SIG-M5 (cell line): ENCODE results near the gene LRCH2.

Experiments used
- DNase-seq: peaks from one replicate; lab custom pipeline; 2025; lab: John Stamatoyannopoulos, UW

LRCH2 gene

GRCh38 chrX:115204040-115204439, 29.9 kb downstream of the LRCH2 start:
- no peak for DNase-seq

GRCh38 chrX:115192244-115192700, 41.6 kb downstream of the LRCH2 start:
- no peak for DNase-seq

- DNase-seq = no peak
Observed at GRCh38 chrX:115191490-115192243, 42.2 kb downstream of the LRCH2 start.

- DNase-seq = no peak
Observed at GRCh38 chrX:115190636-115191489, 43.0 kb downstream of the LRCH2 start.

DNA sequence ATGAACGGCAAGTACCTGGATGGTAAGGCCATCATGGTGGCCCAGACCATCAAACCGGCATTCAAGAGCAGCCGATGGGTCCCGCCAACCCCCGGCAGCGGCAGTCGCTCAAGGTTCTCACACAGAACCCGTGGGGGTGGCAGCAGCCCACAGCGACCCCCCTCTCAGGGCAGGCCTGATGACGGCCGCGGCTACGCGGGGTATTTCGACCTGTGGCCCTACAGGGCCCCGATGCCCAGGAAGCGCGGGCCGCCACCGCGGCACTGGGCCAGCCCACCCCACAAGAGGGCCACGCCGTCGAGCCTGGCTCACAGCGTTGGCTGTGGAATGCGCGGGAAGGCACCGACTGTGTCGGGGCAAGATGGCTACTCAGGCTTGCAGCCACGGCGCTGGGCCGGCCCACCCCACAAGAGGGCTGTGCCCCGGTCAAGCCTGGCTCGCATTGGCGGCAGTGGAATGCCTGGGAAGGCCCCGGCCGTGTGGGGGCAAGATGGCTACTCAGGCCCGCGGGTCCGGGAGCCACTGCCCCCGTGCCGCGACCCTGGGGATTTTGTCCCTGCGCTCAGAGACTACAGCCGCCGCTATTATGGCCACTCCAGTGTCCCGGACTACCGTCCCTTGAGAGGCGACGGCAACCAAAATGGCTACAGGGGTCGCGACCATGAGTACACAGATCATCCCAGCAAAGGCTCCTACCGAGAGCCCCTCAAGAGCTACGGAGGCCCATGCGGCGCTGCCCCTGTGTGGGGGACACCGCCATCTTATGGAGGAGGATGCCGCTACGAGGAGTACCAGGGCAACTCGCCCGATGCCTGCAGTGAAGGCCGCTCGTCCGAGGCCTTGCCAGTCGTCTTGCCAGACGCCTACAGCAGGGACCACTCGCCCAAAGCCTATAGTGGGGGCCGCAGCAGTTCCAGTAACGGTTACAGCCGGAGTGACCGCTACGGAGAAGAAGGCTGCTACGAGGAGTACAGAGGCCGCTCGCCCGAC, 44.0 kb downstream of the LRCH2 start:
- no peak for DNase-seq

GRCh38 chrX:115189110-115189509, 44.8 kb downstream of the LRCH2 start, which contains the start of gene RBMXL3:
RBMXL3 (plus strand) TSS chrX:115189410; CDS start chrX:115189442, 32 bp downstream.
- no peak for DNase-seq

DNA sequence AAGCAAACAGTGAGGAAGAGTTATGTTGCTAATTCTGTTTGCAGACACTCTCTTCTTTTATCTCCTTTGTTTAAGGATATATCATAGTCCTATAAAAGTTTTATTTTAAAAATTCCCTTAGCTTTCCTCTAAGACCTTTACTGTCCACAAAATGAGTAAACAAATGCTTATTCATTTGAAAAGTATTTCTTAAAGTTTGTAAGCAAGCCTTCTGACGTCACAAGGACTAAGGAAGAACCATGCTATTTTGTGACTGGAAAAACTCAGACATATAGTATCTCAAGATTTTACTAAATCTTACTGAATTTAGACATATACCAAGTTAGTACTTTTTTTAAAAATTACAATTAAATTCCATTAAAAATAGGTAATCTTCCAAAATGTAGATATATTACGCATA, 49.9 kb downstream of the LRCH2 start:
- no peak for DNase-seq

- DNase-seq = no peak
Observed at GRCh38 chrX:115178473-115178872, 55.4 kb downstream of the LRCH2 start.

DNA sequence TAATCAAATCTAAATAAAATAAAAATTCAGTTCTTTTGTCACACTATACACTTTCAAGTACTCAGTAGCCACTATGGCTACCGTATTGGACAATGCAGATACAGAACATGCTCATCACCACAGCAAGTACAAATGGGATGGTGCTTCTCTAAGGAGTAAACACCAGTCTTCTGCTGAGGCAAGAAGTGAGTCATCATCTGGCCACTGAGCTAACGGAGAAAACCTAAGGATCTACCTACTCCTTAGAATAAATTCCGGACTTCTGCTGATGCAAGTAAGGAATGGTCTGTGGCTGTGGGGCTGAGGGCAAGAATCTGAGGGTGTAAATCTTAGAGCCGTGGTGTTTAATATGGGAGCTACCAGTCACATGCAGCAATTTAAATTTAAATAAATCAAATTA, 56.0 kb downstream of the LRCH2 start:
- no peak for DNase-seq

DNA sequence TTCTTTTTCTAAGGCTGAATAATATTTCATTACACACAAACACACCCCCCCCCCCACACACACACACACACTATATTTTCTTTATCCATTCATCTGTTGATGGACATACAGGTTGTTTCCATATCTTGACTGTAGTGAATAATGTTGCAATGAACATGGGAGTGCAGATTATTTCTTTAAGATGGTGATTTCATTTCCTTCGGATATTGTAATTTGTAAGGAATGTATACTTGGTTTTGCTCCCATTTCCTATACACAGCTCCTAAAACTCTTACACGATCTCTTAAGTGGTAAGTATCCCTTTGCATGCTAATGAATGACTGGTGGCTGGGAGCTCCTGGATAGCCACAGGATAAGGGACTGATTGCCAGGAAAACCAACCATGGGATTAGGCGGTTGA, 59.3 kb downstream of the LRCH2 start:
- DNase-seq = no peak

GRCh38 chrX:115173181-115173580, 60.7 kb downstream of the LRCH2 start:
- DNase-seq = no peak

- no peak for DNase-seq
Observed at GRCh38 chrX:115147220-115147619, 86.7 kb downstream of the LRCH2 start.

DNA sequence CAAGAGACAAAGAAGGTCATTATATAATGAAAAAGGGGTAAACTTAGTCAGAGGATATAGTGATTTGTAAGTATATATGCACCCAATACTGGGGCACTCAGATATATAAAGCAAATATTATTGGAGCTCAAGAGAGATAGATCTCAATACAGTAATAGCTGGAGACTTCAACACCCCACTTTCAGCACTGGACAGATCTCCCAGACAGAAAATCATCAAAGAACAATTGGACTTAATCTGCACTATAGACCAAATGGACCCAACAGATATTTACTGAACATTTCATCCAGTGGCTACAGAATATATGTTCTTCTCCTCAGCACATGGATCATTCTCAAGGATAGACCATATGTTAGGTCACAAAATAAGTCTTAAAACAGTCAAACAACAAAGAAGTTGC, 91.8 kb downstream of the LRCH2 start:
- DNase-seq = no peak

- DNase-seq = no peak
Observed at GRCh38 chrX:115138040-115138439, 95.9 kb downstream of the LRCH2 start.

DNA sequence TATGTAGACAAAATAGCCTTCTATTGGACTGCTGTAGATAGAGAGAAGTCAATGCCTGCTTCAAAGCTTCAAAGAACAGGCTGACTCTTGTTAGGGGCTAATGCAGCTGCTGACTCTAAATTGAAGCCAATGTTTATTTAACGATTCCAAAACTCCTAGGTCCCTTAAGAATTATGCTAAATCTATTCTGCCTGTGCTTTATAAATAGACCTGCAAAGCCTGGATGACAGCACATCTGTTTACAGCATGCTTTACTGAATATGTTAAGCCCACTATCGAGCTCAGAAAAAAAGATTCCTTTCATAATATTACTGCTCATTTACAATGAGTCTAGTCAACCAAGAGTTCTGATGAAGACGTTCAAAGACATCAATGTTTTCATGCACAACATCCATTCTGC, 99.5 kb downstream of the LRCH2 start:
- no peak for DNase-seq

- DNase-seq = no peak
Observed at GRCh38 chrX:115112411-115112810, 121.5 kb downstream of the LRCH2 start.

GRCh38 chrX:115098897-115099296, 135.0 kb downstream of the LRCH2 start:
- no peak for DNase-seq

DNA sequence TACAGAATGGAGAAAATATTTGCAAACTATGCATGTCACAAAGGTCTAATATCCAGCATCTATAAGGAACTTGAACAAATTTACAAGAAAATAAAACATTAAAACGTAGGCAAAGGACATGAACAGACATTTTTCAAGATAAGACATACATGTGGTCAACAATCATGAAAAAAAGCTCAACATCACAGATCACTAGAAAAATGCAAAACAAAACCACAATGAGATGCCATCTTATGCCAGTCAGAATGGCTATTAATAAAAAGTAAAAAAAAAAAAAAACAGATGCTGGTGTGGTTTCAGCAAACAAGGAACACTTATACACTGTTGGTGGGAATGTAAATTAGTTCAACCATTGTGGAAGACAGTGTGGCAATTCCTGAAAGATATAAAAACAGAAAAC, 140.7 kb downstream of the LRCH2 start:
- DNase-seq = no peak

GRCh38 chrX:115089419-115089818, 144.5 kb downstream of the LRCH2 start:
- DNase-seq = no peak

- no peak for DNase-seq
Observed at GRCh38 chrX:115068896-115069295, 165.0 kb downstream of the LRCH2 start.

DNA sequence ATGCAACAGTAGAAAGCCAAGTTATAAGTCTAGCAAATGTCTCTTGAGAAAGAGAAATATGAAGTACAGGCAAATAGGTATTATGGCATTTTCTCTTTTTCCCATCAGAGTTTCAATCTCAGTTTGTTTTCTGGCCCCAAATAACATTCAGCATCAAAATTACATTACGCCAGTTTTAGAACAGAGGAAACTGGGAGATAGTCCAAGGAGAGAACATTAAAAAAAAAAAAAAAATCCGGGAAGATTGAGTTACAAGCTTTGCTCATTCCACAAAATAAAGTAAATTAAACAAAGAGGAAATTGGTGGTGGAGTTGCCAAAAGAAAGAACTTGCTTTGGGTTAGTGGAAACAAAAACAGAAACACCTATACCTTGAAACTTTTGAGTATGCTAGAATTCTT, 166.1 kb downstream of the LRCH2 start:
- no peak for DNase-seq

DNA sequence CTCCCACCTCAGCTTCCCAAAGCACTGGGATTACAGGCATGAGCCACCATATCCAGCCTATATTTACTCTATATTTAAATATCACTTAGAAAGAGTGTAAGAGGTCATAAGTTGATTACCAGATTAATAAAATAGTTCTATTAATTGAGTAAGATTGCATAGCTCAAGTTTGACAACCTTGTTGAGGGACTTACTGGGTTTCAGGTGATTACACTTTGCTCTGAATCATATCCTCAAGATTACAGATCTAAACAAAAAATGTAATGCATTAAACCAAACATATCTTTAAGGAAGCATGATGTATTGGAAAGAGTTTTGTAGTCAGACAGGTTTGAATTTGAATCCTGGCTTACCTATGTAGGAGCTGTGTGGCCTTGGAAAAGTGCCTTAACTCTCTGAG, 168.6 kb downstream of the LRCH2 start:
- DNase-seq = no peak
